Caki2 (cell line): ENCODE measurements around the gene MRPL21. TPM values are rescaled to one million over a fixed set of nuclear protein-coding genes. Genes with fewer than 3 reads are reported as not detected.
"Not testable (repeated sequence)": the region's sequence is repeated elsewhere in the genome, so short reads cannot be mapped to it uniquely, and the experiment has no call there.

Experiments used
- DNase-seq: peaks from one replicate; pipeline ENCODE4 v3.0.0-alpha.2; 2015; ENCODE audit warnings: low read depth
- in situ Hi-C: cut with HindIII; loops from 2 replicates; pipeline ENCODE4 v1.10.0; 2016; ENCODE audit warnings: low sequenced_read_pairs, low pct_unique_long_range_greater_than_20kb, mixed read lengths
- total RNA-seq: library from RNA; depleted of rRNA; stranded (reverse); fragments of >200 nt; shearing (Covaris generic); gene quantifications from 2 replicates; pipeline ENCODE4 v1.2.3, GENCODE V29; 2014; ENCODE audit warnings: low replicate concordance

Gene MRPL21
- total RNA-seq, 1 experiment from 2014 or later = 83.5 TPM

DNA sequence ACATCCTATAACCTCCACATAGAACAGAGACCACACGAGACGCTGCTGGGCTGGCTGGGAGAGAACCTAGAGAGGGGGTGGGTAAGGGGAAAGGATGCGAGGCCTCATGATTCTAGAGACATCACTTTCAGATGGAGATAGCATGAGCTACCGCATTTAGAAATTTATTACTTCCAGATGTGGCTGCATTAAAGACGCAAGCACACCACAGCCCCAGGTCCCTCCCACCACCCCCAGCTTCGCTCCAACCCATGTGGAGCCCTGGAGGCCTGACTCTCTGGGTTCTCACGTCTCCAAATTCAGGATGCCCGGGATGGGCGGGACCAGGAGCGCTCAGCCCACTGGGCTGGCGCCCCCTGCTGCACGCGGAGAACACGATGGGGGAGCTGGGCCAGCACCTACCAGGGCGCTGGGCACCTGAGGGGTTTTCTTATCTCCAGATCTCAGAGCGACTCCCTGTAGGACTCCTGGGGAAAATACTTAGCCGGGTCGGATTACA is 13.6 kb downstream of the MRPL21 start:
- in situ Hi-C loops = no loop called here
- DNase-seq = no peak

DNA sequence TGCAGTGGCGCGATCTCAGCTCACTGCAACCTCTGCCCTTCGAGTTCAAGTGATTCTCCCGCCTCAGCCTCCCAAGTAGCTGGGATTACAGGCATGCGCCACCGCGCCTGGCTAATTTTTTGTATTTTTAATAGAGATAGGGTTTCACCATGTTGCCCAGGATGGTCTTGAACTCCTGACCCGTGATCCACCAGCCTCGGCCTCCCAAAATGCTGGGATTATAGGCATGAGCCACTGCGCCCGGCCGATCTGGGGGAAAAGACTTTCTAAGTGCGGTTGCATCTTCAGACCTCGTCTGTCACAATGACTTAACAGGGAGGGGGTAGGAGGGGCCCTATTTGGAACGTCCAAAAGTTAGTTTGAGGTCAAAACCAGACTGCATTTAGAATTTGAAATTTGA is 18.8 kb downstream of the MRPL21 start:
- in situ Hi-C loops, DNase-seq: not testable (repeated sequence)

DNA sequence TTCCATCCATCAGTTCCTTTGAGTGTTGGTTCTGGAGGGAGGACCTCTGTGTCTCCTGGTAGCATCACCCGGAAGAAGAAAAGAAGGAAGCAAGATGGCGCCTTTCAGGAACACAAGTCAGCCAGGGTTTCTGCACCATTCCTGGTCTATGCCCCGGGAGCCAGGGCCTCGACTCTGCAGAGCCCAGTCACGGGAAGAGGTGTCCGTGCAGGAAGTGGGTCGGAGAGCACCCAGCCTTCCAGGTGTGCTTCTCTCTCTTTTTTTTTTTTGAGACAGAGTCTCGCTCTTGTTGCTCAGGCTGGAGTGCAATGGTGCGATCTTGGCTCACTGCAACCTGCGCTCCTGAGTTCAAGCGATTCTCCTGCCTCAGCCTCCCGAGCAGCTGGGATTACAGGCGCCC is 21.2 kb downstream of the MRPL21 start:
- in situ Hi-C loops = no loop called here
- DNase-seq = no peak

GRCh38 chr11:68881320-68881719 is 22.3 kb downstream of the MRPL21 start:
- DNase-seq = no peak
- in situ Hi-C loops = no loop called here

DNA sequence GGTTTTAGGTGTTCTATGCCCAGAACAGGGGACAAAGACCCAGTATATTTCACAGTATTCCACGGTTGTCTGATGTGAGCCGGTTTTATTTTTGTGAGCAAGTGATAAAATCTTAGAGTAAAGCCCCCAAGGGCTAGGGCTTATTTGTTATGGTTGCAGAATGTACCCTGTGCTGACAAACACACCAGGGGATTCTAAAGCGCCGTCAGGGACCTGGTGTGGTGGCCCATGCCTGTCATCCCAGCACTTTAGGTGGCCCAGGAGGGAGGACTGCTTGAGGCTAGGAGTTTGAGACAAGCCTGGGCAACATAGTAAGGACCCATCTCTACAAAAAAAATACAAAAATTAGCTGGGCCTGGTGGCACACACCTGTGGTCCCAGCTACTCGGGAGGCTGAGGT is 22.8 kb downstream of the MRPL21 start:
- DNase-seq = no peak
- in situ Hi-C loops = no loop called here

GRCh38 chr11:68878022-68878421 is 25.6 kb downstream of the MRPL21 start:
- in situ Hi-C loops = no loop called here
- DNase-seq = peak; percentile 26

- in situ Hi-C loops = no loop called here
- no peak for DNase-seq
Observed at GRCh38 chr11:68872216-68873003, 31.2 kb downstream of the MRPL21 start.

GRCh38 chr11:68870470-68870869 is 33.2 kb downstream of the MRPL21 start:
- DNase-seq = no peak
- in situ Hi-C loops = no loop called here

DNA sequence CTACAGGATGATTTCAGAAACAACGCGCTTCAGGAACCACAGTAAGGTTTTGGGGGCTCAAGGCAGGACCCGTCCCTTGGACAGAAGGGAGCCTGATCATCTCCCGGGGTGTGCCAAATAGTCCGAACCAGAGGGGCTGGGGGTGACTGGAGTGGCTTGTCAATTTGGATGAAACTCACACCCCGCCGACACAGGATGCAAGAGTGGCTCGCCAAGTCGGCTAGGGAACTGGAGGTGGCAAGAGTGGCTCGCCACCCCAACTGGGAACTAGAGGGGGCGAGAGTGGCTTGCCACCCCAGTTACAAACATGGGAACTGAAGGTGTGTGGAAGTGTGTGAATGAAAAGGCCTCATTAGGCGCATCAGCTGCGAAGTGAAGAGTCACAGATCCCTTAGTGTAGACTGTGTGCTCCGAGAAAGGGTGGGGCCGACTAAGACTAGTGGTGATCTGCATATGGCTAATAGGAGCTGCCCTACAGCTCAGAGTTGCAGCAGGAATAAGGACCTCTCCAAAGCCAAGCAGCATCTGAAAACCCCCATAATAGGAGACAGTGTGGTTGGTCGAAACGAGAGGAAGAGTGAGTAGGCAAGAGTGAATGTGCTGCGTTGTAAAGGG is 35.3 kb downstream of the MRPL21 start:
- DNase-seq = no peak
- in situ Hi-C loops = no loop called here

DNA sequence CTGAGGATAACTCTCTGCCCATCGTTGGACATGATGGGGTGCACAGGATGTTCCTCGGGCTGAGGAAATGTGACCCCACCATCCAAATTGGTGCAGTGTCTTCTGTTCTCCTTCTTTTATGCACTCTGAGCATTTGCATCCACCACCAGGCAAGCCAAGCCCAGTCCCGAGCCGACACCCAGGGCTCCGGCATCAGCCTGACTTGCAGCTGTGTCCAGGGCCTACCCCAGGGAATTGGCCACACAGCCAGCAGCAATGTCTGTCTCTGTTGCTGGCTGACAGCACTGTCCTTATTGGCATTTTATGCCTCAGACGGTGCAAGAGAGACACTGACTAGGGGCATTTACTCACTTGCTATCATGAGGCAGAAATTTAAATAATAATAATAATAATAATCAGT is 36.6 kb downstream of the MRPL21 start:
- DNase-seq = no peak
- in situ Hi-C loops = no loop called here

DNA sequence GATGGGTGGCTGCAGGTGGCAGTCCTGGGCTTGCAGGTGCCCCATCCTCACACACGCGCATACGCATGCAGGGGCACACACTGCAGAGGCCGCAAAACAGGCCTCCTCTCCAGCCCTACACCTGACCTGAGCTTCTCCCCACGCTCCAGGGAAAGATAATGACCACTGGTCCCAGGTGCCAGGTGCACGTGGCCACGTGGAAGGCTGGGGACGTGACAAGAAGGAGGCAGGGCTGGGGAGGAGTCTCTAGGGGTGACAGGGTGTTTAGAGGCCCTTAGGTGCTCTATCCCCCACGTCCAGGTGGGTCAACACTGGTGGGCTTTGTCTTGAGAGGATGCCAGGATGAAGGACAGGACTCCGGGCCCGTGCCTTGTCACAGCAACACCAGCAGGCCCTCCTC is 38.4 kb downstream of the MRPL21 start:
- in situ Hi-C loops = no loop called here
- DNase-seq = no peak

- no peak for DNase-seq
- in situ Hi-C loops = no loop called here
Observed at GRCh38 chr11:68863553-68864265, 39.9 kb downstream of the MRPL21 start.

DNA sequence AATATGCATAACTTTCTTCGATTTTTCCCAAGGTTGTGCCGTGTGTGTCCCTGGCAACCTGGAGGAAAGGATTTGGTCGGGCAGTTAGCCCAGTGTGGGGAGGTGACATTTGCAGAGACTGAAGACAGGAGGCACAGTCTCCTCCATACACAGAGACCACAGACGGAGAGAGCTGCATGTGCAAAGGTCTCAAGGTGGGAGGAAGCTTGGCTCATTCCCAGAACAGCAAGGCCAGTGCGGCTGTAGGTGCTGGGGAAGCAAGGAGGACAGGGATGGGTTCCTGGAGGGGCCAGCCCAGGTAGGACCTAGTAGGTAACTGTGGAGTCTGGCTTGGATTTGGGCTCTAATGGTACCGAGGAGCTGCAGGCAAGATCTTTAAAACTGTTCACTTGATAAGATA is 41.2 kb downstream of the MRPL21 start:
- in situ Hi-C loops = no loop called here
- no peak for DNase-seq

- no peak for DNase-seq
- in situ Hi-C loops = no loop called here
Observed at GRCh38 chr11:68859123-68859522, 44.5 kb downstream of the MRPL21 start.

- DNase-seq = peak; percentile 89
- in situ Hi-C loops = no loop called here
Observed at GRCh38 chr11:68857037-68857586, 46.5 kb downstream of the MRPL21 start.

DNA sequence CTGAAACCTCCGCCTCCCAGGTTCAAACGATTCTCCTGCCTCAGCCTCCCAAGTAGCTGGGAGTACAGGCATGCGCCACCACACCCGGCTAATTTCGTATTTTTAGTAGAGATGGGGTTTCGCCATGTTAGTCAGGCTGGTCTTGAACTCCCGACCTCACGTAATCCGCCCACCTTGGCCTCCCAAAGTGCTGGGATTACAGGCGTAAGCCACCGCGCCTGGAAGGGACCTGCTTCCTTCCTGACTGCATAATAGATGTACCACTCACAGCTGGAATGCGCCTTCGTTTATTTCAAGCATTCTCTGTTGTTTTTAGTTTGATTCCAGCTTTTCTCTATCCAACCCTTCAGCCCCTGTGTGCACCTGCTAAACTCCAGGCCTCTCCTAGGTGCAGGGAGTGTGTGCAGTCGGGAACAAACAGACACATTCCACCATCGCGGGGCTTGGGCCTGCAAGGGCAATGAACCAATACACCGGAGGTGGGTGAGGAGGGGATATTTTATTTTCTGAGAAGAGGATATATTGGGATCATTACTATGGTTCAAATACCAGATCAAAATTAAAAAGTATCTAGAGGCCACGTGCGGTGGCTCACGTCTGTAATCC is 47.1 kb downstream of the MRPL21 start:
- in situ Hi-C loops, DNase-seq: not testable (repeated sequence)

- DNase-seq = no peak
- in situ Hi-C loops = no loop called here
Observed at GRCh38 chr11:68855205-68855981, 48.2 kb downstream of the MRPL21 start.
